Epidermal melanocyte (primary cell): ENCODE measurements around the gene TECTA.
"Not testable (repeated sequence)": the region's sequence is repeated elsewhere in the genome, so short reads cannot be mapped to it uniquely, and the experiment has no call there.

ENCODE experiments used
- DNase-seq: peaks from one replicate; pipeline ENCODE4 v3.0.0; 2011; ENCODE audit warnings: low spot score; ENCODE audit not compliant: insufficient read length

TECTA gene

GRCh38 chr11:121229495-121230215, 128.6 kb downstream of the TECTA start:
- DNase-seq = no peak

- DNase-seq = no peak
Observed at GRCh38 chr11:121231576-121232278, 130.7 kb downstream of the TECTA start.

- DNase-seq = no peak
Observed at GRCh38 chr11:121235057-121235456, 134.0 kb downstream of the TECTA start.

- DNase-seq = no peak
Observed at GRCh38 chr11:121236115-121237001, 135.3 kb downstream of the TECTA start.

- not testable (repeated sequence) for DNase-seq
Observed at GRCh38 chr11:121237247-121237646, 136.2 kb downstream of the TECTA start.

- no peak for DNase-seq
Observed at GRCh38 chr11:121237686-121238658, 136.9 kb downstream of the TECTA start.

- DNase-seq = no peak
Observed at GRCh38 chr11:121238956-121239355, 137.9 kb downstream of the TECTA start.

GRCh38 chr11:121240001-121240400, 139.0 kb downstream of the TECTA start:
- not testable (repeated sequence) for DNase-seq

GRCh38 chr11:121240650-121241303, 139.7 kb downstream of the TECTA start:
- DNase-seq = no peak
